NCI-H187 (cell line): Measurements from ENCODE around the gene PLA2G6.
"Not testable (repeated sequence)": the region's sequence is repeated elsewhere in the genome, so short reads cannot be mapped to it uniquely, and the experiment has no call there.

ENCODE experiments used
- DNase-seq, 2 experiments: peaks; one replicate each; lab custom pipeline; 2025; lab: John Stamatoyannopoulos, UW

The PLA2G6 gene

GRCh38 chr22:38189104-38189503 is 7.5 kb upstream of the PLA2G6 start:
- DNase-seq, result no peak

- DNase-seq, result no peak
Measured at GRCh38 chr22:38187413-38188212, 6.0 kb upstream of the PLA2G6 start.

- DNase-seq, result no peak
Measured at GRCh38 chr22:38186429-38186828, 4.8 kb upstream of the PLA2G6 start.

GRCh38 chr22:38184788-38185187 is 3.2 kb upstream of the PLA2G6 start:
- no peak for DNase-seq

- no peak for DNase-seq
Measured at GRCh38 chr22:38180841-38181452, 683 bp downstream of the PLA2G6 start.

GRCh38 chr22:38178605-38178937 is 3.1 kb downstream of the PLA2G6 start:
- DNase-seq, result not testable (repeated sequence)

GRCh38 chr22:38177926-38178604 is 3.6 kb downstream of the PLA2G6 start:
- DNase-seq, result no peak

- DNase-seq, result not testable (repeated sequence)
Measured at GRCh38 chr22:38177571-38177925, 4.1 kb downstream of the PLA2G6 start.

GRCh38 chr22:38177044-38177443 is 4.6 kb downstream of the PLA2G6 start:
- no peak for DNase-seq

GRCh38 chr22:38176170-38176741 is 5.4 kb downstream of the PLA2G6 start:
- DNase-seq, result no peak

- DNase-seq, result no peak
Measured at GRCh38 chr22:38175206-38176118, 6.2 kb downstream of the PLA2G6 start.

- DNase-seq, result no peak
Measured at GRCh38 chr22:38174626-38175025, 7.0 kb downstream of the PLA2G6 start.

GRCh38 chr22:38173641-38173906 is 8.1 kb downstream of the PLA2G6 start:
- no peak for DNase-seq

GRCh38 chr22:38172832-38173640 is 8.6 kb downstream of the PLA2G6 start:
- no peak for DNase-seq

- no peak for DNase-seq
Measured at GRCh38 chr22:38171927-38172831, 9.5 kb downstream of the PLA2G6 start.

GRCh38 chr22:38170469-38170868 is 11.2 kb downstream of the PLA2G6 start:
- DNase-seq, result no peak

- DNase-seq, result no peak
Measured at GRCh38 chr22:38169116-38169515, 12.5 kb downstream of the PLA2G6 start.

GRCh38 chr22:38167988-38168407 is 13.6 kb downstream of the PLA2G6 start:
- no peak for DNase-seq

- DNase-seq, result no peak
Measured at GRCh38 chr22:38165922-38166593, 15.6 kb downstream of the PLA2G6 start.

GRCh38 chr22:38164551-38164918 is 17.1 kb downstream of the PLA2G6 start:
- DNase-seq, result no peak
